ENCODE measurements around the gene PI16.

DNA sequence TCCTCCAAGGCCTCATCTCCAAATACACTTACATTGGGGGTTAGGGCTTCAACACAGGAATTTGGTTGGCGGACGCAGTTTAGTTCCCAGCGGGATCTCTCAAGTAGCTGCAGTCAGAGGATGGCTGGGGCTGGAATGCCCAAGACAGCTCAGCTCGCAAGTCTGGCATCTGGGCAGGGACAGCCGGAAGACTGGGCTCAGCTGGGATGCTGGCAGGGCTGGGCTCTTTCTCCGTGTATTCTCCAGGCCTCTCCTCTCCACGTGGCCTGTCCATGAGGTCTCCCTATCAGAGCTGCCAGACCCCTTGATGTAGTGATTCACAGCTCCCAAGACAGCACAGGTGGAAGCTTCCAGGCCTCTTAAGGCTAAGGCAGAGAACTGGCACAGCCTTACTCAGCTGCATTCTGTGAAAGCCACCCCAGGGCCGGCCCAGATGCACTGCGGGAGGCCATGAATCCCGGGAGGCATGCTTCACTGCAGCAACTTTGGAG, 55.9 kb downstream of the PI16 start:
- TF ChIP-seq POLR2A (IDR thresholded peaks at IDR 0.05; ENCODE audit: extremely low read depth, insufficient read length) (no peak), MYC (IDR thresholded peaks at IDR 0.05; ENCODE audit: low read depth, low read length) (no peak)
- TF ChIP-seq, protein P1, sequence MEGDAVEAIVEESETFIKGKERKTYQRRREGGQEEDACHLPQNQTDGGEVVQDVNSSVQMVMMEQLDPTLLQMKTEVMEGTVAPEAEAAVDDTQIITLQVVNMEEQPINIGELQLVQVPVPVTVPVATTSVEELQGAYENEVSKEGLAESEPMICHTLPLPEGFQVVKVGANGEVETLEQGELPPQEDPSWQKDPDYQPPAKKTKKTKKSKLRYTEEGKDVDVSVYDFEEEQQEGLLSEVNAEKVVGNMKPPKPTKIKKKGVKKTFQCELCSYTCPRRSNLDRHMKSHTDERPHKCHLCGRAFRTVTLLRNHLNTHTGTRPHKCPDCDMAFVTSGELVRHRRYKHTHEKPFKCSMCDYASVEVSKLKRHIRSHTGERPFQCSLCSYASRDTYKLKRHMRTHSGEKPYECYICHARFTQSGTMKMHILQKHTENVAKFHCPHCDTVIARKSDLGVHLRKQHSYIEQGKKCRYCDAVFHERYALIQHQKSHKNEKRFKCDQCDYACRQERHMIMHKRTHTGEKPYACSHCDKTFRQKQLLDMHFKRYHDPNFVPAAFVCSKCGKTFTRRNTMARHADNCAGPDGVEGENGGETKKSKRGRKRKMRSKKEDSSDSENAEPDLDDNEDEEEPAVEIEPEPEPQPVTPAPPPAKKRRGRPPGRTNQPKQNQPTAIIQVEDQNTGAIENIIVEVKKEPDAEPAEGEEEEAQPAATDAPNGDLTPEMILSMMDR (IDR thresholded peaks at IDR 0.05; ENCODE audit: low read depth, low read length): no peak

Measured in NB4 (cell line).